Left forelimb (tissue), 1 donor: ENCODE results near the gene USE1.

Experiments
- DNase-seq: peaks from one replicate; pipeline ENCODE4 v3.0.0-alpha.2; 2018; ENCODE audit warnings: low spot score

Gene USE1

DNA sequence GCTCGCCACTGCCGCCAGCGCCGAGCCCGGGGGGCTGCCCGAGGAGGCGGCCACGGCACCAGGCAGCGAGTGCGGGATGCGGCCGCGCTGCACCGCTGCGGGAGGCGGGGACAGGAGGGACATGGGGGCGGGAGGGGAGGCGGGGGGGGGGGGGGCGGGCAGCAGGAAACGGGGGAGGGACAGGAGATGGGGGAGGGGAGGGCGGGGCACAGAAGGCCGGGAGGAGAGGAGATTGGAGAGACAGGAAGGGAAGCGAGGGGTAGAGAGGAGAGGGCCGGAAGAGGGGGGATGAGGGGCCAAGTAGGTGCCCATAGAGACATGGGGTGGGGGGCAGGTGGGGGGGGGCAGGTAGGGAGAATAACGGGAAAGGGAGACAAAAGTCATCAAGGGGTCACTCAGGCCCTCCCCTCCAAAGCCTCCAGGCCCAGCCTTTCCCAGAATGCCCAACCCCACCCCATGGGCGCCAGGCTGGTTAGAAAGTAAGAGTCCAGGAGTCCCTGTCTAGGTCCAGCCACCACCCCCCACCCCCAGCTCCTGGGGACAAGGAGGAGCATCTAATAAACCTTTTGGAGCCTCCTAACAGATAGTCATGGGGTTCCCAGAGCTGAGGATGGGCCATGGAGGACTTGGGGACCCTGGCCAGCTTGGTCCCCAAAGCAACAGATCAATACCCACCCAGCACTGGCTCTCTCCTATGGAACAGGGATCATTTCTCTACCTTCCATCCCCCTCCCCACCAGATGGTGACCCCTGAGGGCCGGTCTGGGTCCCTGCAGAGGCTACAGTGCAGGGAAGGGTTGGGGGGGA is 21.0 kb downstream of the USE1 start:
- DNase-seq: no peak

DNA sequence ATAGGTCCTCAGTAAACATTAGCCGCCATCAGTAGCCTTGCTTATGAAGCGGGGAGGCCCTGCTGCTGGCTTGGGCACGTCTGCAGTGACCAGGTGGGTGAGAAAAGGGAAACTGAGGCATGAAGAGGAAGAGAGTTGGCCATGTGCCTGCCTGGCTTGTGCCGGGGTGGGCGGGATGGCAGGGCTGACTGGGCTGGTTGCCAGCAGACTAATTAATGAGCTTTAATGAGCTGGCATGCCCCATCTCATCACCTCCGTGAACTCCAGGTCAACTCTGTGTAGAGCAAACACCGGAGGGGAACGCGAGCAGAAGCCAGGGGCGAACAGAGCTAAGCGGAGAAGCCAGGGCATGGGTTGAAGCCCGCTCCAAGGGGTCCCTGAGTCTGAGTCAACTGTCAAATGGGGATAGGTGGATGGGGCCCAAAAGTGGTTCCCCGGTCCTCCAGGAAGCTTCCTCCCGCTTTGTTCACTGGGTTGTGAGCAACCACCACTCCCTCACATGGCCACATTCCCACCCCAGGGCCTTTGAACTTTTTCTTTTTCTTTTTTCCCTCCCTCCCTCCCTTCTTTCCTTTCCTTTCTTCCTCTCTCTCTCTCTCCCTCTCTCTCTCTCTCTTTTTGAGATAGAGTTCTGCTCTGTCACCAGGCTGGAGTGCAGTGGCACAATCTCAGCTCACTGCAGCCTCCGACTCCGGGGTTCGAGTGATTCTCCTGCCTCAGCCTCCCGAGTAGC is 21.8 kb downstream of the USE1 start:
- no peak for DNase-seq

DNA sequence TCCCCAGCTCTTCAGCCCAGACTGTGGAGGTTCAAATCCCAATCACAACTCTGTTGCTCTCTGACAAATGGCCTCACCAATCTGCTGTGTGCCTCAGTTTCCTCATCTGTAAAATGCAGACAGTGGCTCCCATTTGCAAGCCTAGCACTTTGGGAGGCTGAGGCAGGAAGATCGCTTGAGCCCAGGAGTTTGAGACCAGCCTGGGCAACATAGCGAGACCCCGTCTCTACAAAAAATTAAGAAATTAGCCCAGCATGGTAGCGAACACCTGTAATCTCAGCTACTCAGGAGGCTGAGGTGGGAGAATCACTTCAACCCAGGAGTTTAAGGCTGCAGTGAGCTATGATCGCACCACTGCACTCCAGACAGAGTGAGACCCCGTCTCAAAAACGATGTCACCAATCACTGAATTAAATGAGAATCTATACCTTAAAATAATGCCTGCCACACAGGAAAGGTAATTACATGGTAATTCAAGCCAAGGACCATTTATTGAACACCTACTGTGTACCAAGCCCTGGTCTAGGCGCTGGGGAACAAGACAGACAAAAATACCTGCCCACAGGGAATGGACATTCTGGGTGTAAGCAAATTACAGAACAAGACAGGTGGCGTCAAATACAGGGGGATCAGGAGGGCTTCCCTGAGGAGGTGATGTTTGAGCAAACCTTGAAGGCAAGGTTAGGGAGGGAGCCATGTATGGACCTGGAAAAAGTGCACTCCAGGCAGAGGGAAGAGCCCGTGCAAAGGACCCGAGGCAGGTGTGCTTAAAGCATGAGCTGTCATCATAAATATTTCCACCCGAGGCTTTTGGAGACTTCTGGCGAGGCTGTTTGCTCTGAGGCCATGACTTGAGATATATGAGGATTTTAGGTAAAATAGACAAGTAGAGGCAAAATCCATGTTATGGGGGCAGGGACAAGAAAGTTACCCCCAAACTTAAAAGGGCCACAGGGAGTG is 22.9 kb downstream of the USE1 start:
- DNase-seq: no peak

DNA sequence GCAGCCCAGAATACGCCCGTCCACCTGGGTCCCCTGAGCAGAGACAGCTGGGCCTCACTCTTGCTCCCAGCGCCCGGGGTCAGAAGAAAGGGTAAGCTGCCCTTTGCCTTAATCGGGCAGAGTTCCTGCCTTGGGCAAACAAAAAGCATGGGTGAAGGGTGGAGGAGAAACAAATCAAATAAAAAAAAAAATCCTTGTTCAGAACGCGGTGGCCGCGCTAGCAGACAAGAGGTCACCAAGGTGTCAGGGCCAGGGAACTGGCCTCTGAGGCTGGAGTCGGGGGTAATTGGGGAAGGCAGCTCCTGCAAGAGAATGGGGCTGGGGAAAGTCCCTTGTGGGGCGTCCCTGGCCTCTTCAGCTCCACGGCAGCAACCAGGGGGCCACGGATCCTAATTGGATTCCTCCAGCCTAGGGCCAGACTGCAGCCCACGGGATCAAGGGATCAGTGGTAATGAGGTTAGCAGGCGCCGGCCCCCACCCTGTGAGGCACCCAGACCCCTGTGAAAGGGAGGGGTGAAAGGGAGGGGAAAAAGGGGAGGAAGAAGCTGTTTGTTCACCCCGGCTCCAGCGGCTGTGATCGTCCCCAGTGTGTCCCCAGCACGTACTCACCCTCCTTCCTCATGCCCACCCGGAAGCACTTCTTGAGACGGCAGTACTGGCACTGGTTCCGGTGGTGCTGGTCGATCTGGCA is 25.1 kb downstream of the USE1 start:
- no peak for DNase-seq

DNA sequence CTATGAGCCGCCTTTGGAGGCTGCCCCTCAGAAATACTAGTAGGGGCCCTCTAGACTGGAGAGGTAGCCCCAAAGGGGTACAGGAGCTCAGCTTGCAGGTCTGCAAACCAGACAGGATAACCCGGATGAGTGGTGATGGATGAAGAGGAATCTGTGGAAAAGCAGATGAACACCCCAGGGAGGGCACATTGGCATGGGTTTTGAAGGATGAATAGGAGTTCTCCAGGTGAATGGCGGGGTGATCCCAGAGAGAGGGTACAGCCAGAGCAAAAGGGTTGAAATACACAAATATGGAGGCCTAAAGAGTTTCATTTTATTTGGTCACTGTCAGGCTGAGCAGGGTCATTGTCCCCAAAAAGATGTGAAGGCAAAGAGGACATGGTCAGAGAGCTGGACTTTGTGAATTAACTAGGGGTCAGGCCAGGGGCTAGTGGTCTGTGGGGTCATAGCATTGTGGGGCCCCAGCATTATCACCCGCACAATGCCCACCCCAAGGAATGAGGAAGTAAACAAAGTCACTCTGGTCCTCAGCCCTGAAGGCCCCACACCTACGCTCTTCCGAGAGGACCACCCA is 25.8 kb downstream of the USE1 start:
- no peak for DNase-seq

DNA sequence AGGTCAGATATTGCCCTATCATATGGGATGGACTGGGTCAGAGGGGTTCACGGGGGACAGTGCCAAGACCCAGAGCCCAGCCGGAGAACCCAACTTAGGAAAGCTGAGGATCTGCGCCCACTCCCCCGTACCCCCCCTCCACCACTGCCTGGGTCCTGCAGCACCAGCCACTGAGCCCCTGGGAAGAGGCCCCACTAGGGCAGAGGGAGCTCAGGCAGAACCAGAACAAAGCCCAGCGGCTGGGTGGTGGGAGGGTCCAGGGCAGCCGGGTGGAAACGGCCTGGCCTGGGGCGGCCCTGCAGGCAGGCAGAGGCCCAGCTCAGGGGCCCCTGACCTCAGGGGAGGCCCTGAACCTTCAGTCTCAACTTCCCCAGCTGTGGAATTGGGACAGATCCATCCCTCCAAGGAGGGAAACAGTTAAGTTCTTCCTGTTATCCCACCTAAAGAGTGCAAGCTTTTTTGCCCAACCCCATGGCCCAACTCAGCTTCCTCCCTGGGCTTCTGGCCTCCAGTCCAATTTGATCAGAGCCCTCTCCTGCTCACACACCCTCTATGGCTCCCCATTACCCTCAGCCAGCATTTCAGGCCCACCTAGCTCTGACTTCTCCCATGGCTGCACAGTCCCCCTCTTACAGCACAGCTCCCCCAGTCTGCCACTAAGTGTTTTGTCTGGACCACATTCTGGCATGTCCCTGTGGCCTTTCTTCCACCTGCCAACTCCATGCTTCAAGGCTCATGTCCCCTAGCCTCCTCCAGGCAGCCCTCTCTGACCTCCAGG is 27.5 kb downstream of the USE1 start:
- no peak for DNase-seq

DNA sequence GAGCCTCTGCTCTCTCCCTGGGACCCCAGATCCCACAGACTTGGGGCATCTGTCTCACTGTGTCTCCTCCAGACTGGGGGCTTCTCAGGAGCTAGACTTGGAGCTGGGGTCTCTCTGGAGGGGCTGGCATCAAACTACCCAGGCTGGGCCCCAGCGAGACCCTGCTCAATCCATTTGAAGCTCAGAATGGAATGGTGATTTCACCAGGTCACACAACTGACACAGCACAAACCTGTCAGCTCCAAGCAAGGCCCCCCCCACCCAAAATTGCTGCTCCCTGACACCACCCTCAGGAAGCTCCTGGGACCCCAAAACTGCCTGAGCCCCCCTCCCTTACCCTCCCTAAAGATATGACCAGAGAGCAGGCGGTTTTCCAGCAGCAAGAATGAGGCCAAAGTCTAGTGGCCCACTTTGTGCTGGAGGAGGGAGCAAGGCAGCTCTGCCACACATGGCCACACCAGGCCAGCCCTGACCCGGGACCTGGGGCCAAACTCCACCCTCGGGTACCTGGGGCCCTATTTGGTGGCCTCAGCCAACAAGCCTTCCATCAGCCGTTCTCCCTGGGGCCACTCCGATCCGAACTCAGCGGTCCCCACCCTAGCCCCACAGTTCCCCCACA is 28.2 kb downstream of the USE1 start:
- no peak for DNase-seq

- DNase-seq: no peak
Observed at GRCh38 chr19:17243830-17244617, 28.9 kb downstream of the USE1 start.

DNA sequence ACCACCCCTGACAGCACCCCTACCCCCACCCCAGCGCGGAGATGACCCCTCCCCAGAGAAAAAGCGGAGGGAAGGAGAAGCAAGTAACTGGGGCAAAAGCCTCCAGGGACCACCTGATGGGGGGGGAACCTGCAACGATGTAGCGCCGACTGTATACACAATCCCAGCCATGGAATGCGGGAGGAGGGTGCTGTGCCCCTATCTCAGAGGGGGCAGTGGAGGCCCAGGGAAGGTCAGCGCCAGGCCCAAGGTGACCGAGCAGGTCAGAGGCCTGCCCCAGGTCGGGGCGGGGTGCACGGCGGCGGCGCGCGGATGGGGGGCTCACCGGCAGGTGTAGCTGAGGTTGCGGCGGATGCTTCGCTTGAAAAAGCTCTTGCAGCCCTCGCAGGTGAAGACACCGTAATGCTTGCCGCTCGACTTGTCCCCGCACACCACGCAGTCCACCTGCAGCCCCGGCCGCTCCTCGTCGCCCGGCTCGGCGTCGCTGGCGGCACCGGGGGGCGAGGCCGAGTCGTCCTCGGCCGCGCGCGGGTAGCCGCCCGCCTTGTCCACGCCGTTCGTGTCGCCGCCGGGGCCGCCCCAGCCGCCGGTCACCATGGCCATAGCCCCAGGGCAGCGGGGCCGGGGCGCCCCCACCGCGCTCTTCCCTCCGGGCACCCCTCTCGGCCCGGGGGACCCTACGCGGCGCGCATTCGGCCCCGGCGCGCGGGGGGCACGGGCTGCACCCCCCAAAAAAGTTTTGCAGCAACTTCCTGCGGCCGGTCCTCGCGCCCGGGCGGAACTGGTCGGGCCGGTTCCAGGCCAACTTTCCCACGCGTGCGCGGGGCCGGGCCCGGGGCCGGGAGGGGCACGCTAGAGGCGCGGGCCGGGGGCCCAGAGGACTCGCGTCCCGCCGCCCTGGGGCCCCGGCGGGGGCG is 29.7 kb downstream of the USE1 start:
- DNase-seq: no peak

DNA sequence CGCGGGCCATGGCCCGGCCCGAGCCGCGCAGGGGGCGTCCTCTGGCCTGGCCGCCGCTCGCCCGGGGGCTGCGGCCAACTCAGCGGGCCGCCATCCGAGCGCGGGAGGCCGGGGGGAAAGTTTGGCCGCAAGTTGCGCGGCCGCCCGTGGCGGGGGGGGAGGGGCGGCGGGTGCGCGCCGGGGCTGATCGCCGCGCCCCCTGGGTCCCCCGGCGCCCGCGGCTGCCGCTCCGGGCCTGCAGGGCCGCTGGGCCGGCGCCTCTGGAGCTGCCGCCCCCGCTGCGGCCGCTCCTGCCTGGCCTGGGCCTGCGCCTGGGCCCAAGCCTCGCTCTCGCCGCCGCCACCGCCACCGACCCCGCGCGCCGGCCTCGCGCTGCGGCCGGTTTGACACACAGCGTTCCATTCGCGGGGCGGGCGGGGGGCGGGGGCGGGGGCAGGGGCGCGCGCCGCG is 30.4 kb downstream of the USE1 start, which contains the start of gene NR2F6:
NR2F6 (minus strand) TSS at position 385 of the 450 bp plus-strand sequence. CDS start 699 bp downstream, outside the sequence.
- no peak for DNase-seq

DNA sequence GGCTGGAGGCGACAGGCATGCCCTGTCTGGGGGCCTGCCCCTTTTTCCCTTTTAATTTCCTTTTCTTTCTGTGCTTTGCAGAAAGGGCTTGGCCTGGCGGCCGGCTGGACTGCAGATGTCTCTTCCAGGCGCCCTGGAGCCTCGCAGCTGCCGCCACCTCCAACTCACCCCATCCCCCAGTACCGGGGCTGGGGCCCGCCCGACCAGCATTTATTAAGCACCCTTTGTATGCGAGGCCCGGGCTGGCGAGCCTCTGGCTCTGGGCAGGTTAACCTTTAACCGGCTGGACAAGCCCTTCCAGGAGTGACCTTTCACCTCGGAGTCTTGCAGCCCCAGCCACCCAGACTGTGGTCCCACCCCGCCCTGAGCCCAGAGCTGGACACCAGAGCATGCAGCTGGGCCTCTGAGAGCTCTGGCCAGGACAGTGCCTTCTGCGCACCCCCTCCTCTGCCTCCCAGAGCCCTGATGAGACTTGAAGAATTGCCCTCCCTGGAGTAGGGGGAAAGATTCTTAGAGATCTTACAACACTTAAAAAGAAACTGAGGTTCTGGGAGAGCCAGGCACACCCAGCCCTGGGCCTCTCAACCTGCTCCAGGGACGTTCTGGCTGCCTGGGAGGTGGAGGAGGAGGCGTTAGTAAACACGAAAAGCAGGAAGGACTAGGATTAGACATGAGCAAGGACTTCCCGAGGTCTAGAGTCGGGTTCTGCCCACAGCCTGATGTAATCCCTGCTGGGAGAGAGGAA is 31.7 kb downstream of the USE1 start:
- no peak for DNase-seq

DNA sequence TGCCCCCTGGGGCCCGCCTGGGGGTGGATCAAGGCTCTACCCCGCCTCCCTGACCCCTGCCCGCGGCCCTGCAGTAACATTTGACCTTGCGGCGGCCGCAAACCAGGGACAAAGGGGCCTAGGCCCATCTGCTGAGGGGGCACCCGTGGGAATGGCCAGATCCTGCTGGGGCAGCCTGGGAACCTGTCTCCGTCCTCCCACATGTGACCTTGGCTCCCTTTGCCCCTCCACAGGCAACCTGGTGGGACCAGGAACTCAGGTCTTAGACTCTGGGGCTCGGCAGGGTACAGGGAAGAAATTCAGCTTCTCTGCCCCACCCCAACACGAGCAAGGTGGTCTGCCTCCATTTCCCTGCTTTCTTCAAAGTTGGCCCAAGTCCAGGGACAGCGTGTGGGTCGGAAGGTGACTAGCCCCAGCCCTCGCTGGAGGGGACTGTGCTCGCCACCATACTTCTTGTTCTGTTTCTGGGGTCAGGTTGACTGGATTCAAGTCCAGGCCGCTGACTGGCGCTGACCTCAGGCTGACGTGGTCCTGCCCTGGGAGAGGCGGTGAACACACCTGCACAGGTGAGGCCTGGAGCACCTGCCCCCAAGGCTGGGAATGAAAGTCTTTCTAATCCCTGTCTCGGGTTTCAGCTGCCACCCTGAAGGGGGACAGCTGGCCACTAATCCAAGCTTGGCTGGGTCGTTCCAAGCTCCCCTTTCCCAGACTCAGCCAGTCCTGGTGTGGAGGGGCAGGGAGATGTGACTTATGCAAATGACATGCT is 33.0 kb downstream of the USE1 start:
- no peak for DNase-seq

DNA sequence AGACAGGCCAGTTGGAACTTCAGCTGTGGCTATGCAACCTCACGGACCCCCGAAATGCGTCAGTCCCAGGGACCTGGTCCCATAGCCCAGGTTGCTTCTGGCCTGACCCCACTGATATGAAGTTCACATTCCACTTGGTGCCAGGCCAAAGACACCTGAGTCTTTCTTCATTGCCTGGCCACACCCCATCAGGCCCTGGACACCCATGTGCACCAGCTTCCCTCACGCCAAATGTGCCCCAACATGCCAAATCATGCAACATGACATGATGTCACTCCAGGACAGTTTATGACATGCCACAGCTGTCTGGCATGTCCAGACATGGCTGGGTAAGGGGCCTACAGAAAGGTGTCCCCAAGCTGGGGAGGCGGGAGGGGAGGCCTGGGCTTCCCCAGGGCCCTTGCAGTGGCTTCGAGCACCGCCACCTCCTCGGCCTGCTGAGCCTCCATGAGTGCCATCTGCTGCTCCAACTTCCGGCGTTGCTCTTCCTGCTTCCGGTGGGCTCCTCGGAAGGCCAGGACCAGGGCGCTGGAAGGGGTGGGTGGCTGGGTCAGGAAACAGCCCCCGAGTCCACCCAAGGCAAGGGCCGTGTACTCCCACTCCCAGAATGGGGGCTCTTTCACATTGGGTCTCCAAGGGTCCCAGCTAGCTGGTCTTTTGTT is 34.9 kb downstream of the USE1 start:
- no peak for DNase-seq

GRCh38 chr19:17254636-17255035 is 39.5 kb downstream of the USE1 start:
- no peak for DNase-seq

DNA sequence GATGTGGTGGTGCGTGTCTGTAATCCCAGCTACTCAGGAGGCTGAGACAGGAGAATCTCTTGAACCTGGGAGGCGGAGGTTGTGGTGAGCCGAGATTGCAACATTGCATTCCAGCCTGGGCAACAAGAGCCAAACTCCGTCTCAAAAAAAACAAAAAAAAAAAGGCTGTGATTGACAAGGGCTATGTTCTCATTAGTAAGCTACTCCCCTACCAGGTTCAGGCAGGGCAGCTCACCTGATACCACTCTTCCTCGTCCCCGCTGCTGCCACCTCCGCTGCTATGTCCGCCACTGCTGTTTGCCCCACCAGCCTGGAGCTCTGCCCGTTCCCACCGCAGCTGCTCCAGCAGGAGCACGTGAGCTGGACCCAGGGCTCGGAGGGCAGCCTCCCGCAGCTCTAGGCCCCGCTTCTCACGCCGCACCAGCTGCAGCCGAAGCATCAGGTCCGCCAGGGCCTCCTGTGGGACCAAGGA is 40.0 kb downstream of the USE1 start:
- DNase-seq: no peak

- DNase-seq: no peak
Observed at GRCh38 chr19:17256130-17256529, 41.0 kb downstream of the USE1 start.
